ENCODE results near the gene CCDC9. TPM values are rescaled to one million over a fixed set of nuclear protein-coding genes. Genes with fewer than 3 reads are reported as not detected.
A peak's percentile ranks its signal among the peaks of the same experiment; 100 is the strongest.

Gene CCDC9
- total RNA-seq: 3.4 and 4.9 TPM in 2 replicates

- DNase-seq: peak; percentile 96
These were observed at the start of gene CCDC9 for GRCh38 chr19:47255879-47256692. Gene CCDC9, plus strand, starts transcription at chr19:47256525. Its CDS starts 1,876 bp downstream, at chr19:47258401.

GRCh38 chr19:47209319-47210179 lies 46.8 kb upstream of the CCDC9 start:
- DNase-seq: no peak

GRCh38 chr19:47210180-47210490 lies 46.2 kb upstream of the CCDC9 start:
- no peak for DNase-seq

- peak; percentile 86 for DNase-seq
These were observed 45.5 kb upstream of the CCDC9 start for GRCh38 chr19:47210689-47211316.

GRCh38 chr19:47215581-47215980 lies 40.7 kb upstream of the CCDC9 start:
- no peak for DNase-seq

- no peak for DNase-seq
These were observed 35.1 kb upstream of the CCDC9 start for GRCh38 chr19:47221080-47221841.

- no peak for DNase-seq
These were observed 34.4 kb upstream of the CCDC9 start for GRCh38 chr19:47221890-47222289.

GRCh38 chr19:47225746-47226425 lies 30.4 kb upstream of the CCDC9 start:
- peak; percentile 89 for DNase-seq

GRCh38 chr19:47226426-47227351 lies 29.6 kb upstream of the CCDC9 start:
- peak; percentile 61 for DNase-seq

- DNase-seq: peak; percentile 91
These were observed 28.8 kb upstream of the CCDC9 start for GRCh38 chr19:47227352-47228167.

GRCh38 chr19:47228168-47228936 lies 28.0 kb upstream of the CCDC9 start:
- peak; percentile 44 for DNase-seq

GRCh38 chr19:47228937-47229675 lies 27.2 kb upstream of the CCDC9 start:
- peak; percentile 52 for DNase-seq

- DNase-seq: peak; percentile 38
These were observed 26.7 kb upstream of the CCDC9 start for GRCh38 chr19:47229676-47230053.

- peak; percentile 73 for DNase-seq
These were observed 26.0 kb upstream of the CCDC9 start for GRCh38 chr19:47230054-47230920.

- no peak for DNase-seq
These were observed 25.5 kb upstream of the CCDC9 start, which contains the start of gene BBC3 for GRCh38 chr19:47230921-47231214. Gene BBC3, minus strand, starts transcription at chr19:47231199. Its CDS starts 2,768 bp downstream, at chr19:47228431.

GRCh38 chr19:47231215-47232054 lies 24.9 kb upstream of the CCDC9 start:
- DNase-seq: peak; percentile 92
